AG04449 (cell line): ENCODE data around the gene CAMK1.
A peak's percentile ranks its signal among the peaks of the same experiment; 100 is the strongest.

ENCODE experiments used
- CTCF ChIA-PET: fragments of 350-600 bp; formaldehyde crosslinking; extraction: SDS; loops from one replicate; lab custom pipeline; 2021; ENCODE audit warnings: antibody characterized with exemption; lab: Yijun Ruan, JAX
- POLR2A ChIA-PET: fragments of 400-600, 350-600 bp; formaldehyde crosslinking; extraction: SDS; loops from one replicate; lab custom pipeline; 2020; ENCODE audit warnings: antibody characterized with exemption, inconsistent platforms; lab: Yijun Ruan, JAX
- DNase-seq: peaks from one replicate; pipeline ENCODE4 v3.0.0-alpha.2; 2010; ENCODE audit warnings: low read depth, low spot score
- H3K4me3 ChIP-seq: 2 replicates; pipeline ENCODE4 v1.5.1; 2011; ENCODE audit warnings: low read depth, mild to moderate bottlenecking, control low read depth, low read length
- TF ChIP-seq, protein P1 (sequence below): IDR thresholded peaks from one replicate; pipeline ENCODE4 v1.5.1; 2011; ENCODE audit warnings: mild to moderate bottlenecking, moderate library complexity, low read length, control low read depth, inconsistent platforms; ENCODE audit not compliant: insufficient read depth; ENCODE audit errors: missing control alignments

Gene CAMK1

DNA sequence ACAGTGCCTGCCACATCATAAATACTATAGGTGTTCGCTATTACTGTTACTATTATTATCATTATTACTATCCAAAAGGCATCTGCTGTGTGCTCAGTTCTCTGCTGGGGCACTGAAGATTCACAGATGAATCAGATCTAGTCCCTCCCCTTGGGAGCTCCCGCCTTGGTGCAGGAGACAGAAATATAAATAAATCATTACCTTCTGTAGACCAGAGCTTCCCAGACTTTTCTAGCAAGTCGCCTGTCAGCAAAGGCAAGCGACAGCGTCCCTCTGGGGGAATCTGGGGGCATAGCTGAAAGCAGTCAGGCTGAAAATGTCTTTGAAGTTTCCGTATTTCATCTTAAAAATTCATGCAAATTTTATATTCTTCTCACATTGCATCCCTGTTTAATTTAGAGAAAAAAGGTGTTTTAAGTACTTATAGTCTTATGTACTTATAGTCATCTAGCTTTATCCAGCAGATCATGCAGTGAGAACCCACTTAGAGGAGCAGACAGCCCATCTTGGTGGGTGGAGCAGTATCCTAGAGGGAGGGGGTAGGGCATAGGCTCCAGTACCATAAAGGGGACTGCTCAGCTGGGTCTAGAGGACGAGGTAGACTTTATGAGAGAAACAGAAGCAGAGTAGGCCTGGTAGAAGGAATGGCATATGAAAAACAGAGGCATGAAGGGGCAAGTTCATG is 48.6 kb downstream of the CAMK1 start:
- CTCF ChIA-PET, result interaction anchor here (0.6 to 1.3 kb wide), 4 partner anchors 10 to 366 kb away, joined by 3 to 4 read pairs (median 4); partner anchors contain the start of gene BRPF1
- POLR2A ChIA-PET, result no interaction called here
- no peak overlapping the region for H3K4me3 ChIP-seq
- no peak for DNase-seq
- TF ChIP-seq, protein P1, sequence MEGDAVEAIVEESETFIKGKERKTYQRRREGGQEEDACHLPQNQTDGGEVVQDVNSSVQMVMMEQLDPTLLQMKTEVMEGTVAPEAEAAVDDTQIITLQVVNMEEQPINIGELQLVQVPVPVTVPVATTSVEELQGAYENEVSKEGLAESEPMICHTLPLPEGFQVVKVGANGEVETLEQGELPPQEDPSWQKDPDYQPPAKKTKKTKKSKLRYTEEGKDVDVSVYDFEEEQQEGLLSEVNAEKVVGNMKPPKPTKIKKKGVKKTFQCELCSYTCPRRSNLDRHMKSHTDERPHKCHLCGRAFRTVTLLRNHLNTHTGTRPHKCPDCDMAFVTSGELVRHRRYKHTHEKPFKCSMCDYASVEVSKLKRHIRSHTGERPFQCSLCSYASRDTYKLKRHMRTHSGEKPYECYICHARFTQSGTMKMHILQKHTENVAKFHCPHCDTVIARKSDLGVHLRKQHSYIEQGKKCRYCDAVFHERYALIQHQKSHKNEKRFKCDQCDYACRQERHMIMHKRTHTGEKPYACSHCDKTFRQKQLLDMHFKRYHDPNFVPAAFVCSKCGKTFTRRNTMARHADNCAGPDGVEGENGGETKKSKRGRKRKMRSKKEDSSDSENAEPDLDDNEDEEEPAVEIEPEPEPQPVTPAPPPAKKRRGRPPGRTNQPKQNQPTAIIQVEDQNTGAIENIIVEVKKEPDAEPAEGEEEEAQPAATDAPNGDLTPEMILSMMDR, result no peak

DNA sequence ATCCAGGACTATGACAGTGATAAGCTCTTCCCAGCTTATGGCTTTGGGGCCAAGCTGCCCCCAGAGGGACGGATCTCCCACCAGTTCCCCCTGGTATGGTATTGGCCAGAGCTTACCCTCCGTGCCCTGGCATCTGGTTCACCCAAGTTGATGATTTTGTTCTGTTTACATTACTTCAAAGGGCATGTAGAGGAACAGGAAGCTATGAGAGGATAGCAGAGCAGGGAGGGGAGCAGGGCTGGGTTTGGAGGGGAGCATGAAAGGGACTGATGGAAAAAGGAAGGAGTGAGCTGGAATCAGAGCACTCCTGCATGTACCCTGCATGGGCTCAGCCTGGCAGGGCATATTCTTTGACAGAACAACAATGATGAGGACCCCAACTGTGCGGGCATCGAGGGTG is 51.6 kb downstream of the CAMK1 start:
- TF ChIP-seq, protein P1, result no peak
- POLR2A ChIA-PET, result no interaction called here
- no peak for DNase-seq
- no peak overlapping the region for H3K4me3 ChIP-seq
- CTCF ChIA-PET, result interaction anchor here (1.4 to 1.5 kb wide), 2 partner anchors 10 to 118 kb away, joined by 3 to 4 read pairs; no protein-coding TSS in a partner anchor

DNA sequence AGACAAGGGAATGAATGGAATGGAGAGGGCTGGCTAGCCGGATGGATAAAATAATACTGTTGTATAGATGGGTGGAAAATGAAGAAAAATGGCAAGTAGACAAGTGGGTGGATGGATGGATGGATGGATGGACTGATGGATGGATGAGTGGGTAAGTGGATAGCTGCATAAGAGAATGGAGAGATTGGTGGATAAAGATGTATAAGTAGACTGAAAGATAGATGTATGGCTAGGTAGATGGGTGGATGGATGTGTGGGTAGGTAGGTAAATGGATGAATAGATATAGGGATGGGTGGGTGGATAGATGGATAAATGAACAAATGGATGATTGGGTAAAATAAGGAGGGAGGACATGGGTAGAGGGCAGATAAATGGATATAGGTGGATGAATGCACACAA is 52.2 kb downstream of the CAMK1 start:
- TF ChIP-seq, protein P1, result no peak
- CTCF ChIA-PET, result interaction anchor here (1.5 kb wide), 1 partner anchor 118 kb away, joined by 3 read pairs; no protein-coding TSS in a partner anchor
- DNase-seq, result no peak
- POLR2A ChIA-PET, result no interaction called here
- no peak overlapping the region for H3K4me3 ChIP-seq

DNA sequence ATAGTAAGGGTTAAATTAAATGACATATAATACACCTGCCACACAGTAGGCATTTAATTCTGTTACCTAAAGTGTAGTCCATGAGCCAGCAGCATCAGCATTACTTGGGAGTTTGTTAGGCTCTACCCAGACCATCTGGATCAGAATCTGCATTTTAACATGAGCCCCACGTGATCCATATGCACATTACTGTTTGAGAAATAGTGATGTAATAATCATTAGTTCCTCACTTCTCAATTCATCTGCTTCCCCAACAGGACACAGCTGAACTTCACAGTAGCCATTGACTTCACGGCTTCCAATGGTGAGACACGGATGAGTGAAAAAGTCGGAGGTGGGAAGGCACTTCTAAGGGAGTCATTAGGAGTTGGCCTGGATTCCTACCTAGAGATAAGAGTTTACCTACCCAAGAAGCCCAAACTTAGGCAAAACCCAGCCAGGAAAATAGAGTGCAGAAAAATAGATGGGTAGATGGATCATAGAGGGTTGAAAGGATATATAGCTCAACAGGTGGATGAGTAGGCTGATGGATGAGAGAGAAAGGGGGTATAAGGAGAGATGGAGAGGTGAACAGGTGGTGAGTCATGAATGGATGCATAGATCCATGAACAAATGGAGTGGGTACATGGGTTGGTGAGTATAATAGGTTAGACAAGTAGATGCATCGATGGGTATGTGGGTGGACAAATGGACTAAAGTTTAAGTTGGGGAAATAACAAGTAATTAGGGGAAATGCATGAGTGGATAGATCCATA is 52.8 kb downstream of the CAMK1 start:
- POLR2A ChIA-PET, result no interaction called here

DNA sequence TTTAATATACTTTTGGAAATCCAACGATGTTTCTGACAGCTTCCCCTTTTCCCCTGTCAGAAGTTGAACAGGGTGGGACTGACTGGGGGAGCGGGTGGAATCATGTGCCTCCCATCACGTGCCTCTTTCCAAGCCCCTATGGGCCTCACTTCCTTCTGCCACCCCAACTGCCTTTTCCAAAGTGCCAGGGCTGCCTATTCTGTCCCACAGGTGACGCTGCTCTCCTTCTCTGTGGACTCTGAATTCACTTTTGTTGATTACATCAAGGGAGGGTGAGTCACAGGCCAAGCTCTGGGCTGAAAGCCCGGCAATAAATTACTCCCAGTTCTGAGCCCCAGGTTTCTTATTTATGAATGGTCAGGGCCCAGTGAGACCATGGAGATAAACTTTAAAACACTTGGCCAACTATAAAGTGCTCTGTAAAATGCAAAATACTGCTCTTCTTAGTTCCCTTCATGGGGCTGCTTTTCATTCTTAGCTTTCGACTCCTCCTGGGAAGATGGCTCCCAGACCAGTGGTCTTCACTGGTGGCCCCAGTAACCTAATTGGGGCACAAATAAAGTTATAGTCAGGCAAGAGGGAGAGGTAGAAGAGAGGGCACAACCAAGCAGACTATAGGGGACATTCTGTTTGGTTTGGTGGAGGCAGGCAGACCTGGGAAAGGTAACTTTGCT is 53.8 kb downstream of the CAMK1 start:
- POLR2A ChIA-PET, result interaction anchor here (1.0 kb wide), 3 partner anchors 15 to 200 kb away, joined by 3 to 7 read pairs (median 4); partner anchors contain the start of genes ARPC4, BRPF1 and TADA3

More for the DNA sequence above, 52.8 kb downstream of the CAMK1 start:
- no peak for DNase-seq
- no peak overlapping the region for H3K4me3 ChIP-seq
- CTCF ChIA-PET, result interaction anchor here (1.5 kb wide), 1 partner anchor 119 kb away, joined by 3 read pairs; no protein-coding TSS in a partner anchor
- TF ChIP-seq, protein P1, result no peak

More for the DNA sequence above, 53.8 kb downstream of the CAMK1 start:
- DNase-seq, result peak; percentile 29
- TF ChIP-seq, protein P1, result peak; percentile 78
- CTCF ChIA-PET, result interaction anchor here (0.6 to 2.0 kb wide), 18 partner anchors 9 to 261 kb away, joined by 3 to 19 read pairs (median 4); partner anchors contain the start of genes BRPF1, CRELD1 and RPUSD3
- no peak overlapping the region for H3K4me3 ChIP-seq
